SKM-1 treated with dmso at 0.1 percent for 144 hours (cell line): ENCODE measurements around the gene ZNF83.
"Not testable (repeated sequence)": the region's sequence is repeated elsewhere in the genome, so short reads cannot be mapped to it uniquely, and the experiment has no call there.

Experiments
- DNase-seq: peaks from one replicate; lab custom pipeline; 2025; ENCODE audit not compliant: unreplicated experiment; lab: John Stamatoyannopoulos, UW

The ZNF83 gene

DNA sequence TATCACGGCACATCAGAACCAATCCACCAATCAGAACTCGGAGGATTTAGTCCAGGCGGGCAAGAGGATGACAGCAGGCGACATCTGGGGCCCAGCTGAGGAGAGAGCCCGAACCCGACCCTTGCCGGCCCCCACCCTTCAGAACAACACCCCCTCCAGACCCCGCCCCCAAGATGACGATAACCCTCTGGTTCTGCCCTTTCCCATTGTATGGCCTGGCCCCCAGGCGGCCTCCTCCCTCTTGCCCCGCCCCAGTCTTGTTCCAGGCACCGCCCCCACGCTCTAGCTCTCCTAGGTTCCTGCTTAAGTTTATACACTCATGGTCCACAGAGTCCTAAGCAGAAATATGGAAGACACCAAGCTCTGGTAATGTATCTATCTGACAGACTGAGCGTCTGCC is 2.8 kb upstream of the ZNF83 start:
- DNase-seq: no peak

DNA sequence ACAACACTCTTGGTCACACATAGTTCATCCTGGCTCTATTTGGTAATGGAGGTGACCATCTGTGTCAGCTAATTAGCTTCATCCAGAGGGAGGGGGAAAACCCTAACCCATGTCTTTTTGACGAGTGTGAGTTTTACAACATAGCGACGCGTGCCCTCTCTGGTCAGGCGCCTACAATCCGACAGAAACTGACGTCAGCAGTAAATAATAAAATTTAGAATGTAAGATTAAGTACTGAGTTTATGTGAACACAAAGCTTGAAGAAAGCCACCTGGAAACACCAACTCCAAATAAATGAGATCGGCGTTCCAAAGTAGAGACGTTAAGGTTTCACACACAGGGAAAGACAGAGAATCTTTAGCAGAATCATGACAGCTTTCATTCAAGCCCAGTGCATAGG is 1.8 kb upstream of the ZNF83 start:
- no peak for DNase-seq

DNA sequence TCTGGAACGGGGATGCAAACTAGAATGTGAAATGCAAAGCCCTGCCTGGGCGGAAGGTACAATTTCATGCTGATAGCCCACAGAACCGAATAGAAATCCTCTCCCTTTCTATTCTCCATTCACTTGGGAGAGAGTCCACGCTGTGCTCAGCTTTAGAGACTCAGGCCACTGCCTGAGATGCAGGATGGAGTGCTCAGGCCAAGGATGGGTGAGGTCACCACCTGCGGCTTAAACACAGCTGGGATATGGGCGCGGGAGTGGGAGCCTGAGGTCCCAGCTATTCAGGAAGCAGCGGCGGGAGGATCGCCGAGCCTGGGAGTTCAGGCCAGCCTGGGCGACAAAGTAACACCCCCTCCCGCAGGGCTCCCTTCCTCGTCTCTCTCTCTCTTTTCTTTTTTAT is 446 bp upstream of the ZNF83 start:
- no peak for DNase-seq

DNA sequence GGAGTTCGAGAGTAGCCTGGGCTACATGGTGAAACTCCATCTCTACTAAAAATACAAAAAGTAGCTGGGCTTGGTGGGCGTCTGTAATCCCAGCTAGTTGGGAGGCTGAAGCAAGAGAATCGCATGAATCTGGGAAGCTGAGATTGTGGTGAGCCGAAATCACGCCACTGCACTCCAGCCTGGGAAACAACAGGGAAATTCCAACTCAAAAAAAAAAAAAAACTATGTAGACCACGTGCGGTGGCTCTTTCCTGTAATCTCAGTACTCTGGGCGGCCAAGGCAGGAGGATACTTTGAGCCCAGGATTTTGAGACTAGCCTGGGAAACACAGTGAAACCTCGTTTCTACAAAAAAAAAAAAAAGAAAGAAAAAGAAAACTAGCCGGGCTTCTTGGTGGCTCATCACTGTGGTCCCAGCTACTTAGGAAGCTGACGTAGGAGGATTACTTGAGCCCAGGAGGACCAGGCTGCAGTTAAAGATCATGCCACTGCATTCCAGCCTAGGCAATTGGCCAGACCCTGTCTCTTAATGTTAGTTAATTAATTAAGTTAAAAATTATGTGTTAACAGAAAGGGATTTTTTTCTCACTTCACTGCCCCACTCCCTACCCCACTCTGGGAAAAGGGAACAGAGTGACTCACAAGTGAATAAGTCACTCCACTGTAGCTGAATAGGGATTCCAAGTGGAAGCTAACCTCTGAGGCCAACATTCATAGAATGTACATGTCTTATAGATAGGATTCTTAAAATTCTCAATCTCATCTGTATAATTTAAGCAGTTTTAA is 2.2 kb downstream of the ZNF83 start:
- DNase-seq: no peak

DNA sequence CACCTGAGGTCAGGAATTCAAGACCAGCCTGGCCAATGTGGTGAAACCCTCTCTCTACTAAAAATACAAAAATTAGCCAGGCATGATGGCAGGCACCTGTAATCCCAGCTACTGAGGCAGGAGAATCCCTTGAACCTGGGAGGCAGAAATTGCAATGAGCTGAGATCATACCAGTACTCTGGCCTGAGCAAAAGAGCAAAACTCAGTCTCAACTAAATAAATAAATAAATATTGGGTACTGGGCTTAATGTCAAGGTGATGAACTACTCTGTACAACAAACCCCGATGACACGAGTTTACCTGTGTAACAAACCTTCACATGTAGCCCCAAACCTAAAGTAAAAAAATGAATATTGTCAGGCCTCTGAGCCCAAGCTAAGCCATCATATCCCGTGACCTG is 10.7 kb downstream of the ZNF83 start:
- DNase-seq: not testable (repeated sequence)

DNA sequence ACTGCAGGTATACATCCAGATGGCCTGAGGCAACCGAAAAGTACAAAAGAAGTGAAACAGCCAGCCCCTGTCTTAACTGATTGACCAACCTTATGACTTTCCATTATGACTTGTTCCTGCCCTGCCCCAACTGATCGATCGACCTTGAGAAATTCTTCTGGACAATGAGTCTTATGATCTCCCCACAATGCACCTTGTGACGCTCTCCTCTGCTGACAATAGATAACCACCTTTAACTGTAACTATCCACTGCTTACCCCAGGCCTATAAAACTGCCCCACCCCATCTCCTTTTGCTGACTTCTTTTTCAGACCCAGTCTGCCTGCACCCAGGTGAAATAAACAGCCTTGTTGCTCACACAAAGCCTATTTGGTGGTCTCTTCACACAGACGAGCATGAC is 11.2 kb downstream of the ZNF83 start:
- DNase-seq: no peak

DNA sequence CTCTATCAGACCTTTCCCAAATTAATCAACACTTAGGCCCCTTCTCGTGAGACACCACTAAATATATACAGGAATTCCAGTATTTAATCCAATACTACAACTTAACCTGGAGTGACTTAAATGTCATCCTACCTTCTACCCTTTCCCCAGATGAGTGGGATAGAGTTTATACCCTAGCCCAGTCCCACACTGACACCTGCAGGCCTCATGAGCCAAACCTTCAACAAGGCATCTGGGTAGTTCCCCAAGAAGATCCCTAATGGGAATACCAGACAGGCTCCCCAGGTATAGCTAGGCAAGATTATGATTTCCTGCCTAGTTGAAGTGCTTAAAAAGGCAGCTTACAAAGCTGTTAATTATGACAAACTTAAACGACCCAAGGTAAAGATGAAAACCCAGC is 15.9 kb downstream of the ZNF83 start:
- no peak for DNase-seq

DNA sequence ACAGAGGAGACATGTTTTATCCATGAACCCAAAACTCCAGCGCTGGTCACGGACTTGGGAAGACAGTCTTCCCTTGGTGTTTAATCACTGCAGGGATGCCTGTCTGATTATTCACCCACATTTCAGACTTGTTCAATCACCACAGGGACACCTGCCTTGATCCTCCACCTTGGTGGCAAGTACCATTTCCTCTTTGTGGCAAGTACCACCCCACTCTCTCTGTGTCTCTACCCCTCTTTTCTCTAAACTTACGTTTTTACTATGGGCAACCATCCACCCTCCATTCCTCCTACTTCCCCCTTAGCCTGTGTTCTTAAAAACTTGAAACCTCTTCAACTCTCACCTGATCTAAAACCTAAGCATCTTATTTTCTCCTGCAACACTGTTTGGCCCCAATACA is 16.8 kb downstream of the ZNF83 start:
- no peak for DNase-seq

DNA sequence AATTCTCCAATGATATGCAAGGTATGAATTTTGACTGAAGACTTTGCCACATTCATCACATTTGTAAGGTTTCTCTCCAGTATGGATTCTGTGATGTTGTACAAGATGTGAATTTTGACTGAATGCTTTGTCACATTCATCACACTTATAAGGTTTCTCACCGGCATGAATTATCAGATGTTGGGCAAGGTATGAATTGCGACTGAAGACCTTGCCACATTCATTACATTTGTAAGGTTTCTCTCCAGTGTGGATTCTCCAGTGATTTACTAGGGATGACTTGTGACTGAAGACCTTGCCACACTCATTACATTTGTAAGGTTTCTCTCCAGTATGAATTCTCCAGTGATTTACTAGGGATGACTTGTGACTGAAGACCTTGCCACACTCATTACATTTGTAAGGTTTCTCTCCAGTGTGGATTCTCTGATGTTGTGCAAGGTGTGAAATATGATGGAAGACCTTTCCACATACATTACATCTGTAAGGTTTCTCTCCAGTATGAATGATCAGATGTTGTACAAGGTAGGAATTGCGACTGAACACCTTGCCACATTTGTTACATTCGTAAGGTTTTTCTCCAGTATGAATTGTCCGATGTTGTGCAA is 24.8 kb downstream of the ZNF83 start:
- DNase-seq: no peak

DNA sequence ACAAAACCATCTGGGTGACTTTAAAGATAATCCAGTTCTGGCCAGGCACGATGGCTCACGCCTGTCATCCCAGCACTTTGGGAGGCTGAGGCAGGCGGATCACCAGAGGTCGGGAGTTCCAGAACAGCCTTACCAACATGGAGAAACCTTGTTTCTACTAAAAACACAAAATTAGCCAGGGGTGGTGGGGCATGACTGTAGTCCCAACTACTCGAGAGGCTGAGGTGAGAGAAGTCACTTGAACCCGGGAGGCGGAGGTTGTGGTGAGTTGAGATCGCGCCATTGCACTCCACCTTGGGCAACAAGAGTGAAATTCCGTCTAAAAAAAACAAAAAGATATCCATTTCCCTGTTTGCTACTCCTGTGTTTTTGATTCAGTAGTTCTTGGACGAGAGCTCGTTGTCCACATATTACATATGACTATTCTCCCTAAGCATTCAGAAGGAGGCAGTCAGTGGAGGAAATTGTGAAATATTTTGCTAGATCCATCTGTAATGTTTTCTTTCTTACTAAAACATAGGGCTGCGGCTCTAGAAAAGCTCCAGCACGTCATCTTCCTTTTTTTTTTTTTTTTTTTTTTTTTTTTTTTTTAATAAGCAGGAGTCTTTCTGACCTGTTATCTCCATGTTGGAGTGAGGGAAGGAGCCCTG is 34.5 kb downstream of the ZNF83 start:
- DNase-seq: no peak

DNA sequence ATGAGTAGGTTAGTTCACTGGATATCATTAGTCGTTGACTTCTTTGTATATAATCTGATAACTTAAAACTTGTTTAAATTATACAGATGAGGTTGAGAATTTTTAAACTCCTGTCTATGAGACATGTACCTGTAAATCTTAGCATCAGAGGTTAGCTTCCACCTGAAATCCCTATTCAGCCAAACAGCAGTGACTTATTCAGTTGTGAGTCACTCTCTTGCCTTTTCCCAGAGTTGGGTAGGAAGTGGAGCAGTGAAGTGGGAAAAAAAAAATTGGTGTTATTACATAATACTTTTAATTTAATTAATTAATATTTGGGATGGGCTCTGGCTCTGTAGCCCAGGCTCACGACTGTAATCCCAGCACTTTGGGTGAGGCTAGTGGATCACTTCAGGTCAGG is 35.2 kb downstream of the ZNF83 start:
- no peak for DNase-seq

DNA sequence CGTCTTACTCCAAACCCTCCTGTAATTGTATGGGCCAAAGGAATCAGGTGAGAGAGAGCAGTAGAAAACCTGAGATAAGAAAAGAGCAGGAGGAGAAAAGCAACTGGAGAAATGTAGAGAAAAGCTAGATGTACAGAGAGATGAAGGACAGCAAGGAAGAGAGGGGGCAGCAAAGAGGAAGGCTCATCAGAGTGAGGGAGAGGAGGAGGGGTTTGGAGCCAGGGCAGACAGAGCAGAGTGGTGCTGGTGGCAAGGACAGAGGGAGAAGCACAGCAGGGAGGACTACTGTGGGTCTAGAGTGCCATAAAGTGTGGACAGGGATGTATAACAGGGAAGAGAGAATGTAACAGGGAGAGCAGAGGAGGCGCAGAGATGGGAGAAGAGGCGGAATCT is 36.2 kb downstream of the ZNF83 start:
- not testable (repeated sequence) for DNase-seq

DNA sequence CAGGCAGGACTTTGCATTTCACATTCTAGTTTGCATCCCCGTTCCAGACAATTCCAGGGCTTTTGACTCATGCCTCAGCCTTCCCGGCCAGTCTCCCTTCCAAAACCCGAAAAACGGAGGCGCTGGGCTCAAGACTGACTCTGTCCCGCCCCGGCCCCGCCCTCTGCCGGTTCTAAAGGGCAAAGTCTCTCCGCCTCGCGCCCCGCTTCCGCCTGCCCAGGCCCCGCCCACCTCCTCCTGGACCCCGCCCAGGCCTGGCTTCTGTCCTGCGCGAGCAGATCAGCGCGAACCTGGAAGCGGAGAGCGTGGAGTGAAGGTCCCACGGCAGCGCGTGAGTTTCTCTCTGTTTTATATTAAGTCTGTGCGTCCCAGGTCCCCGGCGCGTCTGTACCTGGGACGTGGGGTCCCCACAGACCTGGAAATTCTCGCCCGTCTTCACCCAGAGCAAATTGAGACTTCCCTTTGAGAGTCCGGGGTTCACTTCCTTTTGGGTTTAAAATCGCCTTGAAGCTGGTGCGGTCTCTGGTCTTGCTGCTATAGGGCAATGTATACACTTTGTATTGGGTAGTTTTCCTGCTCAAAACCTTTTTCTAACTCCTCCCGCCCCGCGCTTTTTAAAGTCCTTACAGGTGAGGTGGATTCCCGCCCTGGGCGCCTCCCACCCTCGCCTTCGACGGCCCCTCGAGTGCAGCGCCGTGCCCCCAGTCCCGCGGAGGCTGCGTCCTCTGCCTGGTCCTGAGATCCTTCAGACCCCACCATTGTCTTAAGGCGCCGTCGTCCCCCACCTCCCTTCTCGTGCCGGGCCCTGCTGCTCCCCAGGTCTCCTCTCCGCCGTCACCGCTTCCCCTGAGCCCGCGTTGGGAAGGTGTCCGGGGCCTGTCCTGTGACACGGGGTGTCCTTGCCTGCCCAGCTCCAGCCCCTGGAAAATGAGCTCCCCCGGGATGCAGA is 36.9 kb downstream of the ZNF83 start:
- peak; percentile 27 for DNase-seq

DNA sequence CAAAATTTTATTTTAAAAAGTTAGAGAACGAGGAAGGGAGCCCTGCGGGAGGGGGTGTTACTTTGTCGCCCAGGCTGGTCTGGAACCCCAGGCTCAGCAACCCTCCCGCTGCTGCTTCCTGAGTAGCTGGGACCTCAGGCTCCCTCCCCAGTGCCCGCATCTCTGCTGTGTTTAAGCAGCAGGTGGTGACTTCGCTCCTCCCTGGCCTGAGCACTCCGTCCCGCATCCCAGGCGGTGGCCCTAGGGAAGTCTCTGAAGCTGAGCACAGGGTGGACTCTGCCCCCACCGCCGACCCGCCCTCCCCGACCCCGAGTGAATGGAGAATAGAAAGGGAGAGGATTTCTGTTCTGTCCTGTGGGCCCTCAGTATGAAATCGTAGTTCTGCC is 37.5 kb downstream of the ZNF83 start:
- no peak for DNase-seq

DNA sequence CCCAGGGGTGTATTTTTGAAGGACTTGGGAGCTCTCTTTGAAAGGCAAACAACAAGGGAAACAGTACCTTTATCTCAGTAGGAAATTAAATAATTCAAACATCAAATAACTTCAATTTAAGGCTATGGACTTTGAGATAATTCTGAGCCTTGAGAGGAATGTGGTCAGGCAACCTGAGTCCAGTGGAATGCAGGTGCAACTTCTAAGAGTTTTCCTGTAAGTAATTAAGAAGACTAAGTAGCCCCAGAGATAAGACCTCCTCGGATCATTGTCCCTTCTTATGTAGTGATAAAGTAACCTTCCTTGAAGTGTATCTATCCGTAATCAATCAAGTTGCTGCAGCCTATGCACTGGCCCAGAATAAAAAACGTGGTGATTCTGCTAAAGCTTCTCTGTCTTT is 38.9 kb downstream of the ZNF83 start:
- no peak for DNase-seq

DNA sequence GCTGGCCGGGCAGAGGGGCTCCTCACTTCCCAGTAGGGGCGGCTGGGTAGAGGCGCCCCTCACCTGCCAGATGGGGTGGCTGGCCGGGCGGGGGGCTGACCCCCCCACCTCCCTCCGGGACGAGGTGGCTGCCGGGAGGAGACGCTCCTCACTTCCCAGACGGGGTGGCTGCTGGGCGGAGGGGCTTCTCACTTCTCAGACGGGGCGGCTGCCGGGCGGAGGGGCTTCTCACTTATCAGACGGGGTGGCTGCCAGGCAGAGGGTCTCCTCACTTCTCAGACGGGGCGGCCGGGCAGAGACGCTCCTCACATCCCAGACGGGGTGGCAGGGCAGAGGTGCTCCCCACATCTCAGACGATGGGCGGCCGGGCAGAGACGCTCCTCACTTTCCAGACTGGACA is 44.7 kb downstream of the ZNF83 start:
- not testable (repeated sequence) for DNase-seq

DNA sequence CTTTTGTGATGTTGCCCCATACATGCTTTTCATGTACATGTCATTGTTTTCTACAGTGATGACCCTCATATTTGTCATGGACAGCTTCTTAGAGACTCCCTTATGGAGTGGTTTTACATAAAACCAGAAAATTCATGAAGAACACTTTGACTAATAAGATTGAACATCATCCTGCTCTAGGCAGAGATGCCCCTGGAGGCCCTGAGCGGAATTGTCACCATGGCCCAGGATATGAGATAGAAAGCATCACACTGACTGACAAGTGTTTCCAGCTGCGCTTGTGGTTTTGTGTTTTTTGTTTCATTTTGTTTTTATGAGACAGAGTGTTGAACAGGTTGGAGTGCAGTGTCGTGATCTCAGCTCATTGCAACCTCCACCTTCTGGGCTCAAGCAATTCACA is 45.9 kb downstream of the ZNF83 start:
- no peak for DNase-seq

DNA sequence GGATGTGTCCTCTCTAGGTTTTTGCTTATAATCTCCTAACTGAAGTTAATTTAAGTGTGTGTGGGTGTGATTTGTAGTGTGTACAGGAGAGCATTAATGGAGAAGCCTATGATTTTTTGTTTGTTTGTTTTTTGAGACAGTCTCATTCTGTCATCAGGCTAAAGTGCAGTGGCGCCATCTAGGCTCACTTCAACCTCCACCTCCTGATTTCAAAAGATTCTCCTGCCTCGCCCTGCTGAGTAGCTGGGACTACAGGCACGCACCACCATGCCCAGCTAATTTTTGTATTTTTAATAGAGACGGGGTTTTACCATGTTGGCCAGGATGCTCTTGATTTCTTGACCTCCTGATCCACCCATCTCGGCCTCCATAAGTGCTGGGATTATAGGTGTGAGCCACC is 47.4 kb downstream of the ZNF83 start:
- no peak for DNase-seq

DNA sequence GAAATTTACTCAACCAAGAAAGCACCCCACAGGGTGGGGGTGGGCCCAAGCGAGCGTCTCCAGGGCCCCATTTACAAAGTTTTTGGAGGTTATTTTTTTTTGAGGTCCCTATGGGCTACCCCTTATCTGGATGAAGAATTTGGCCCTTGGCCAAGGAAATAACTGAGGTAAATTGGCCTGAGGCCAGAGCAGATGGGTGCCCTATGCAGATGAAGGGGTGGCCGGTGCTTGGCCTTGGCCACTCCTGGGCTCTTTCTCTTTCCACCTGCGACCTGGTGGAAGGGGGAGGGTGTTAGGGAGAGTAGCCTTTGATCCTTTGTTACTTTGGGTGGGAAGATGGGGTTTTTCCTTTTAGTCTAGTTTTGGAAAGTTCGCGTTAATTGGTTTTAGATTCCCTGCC is 52.6 kb downstream of the ZNF83 start:
- DNase-seq: no peak

DNA sequence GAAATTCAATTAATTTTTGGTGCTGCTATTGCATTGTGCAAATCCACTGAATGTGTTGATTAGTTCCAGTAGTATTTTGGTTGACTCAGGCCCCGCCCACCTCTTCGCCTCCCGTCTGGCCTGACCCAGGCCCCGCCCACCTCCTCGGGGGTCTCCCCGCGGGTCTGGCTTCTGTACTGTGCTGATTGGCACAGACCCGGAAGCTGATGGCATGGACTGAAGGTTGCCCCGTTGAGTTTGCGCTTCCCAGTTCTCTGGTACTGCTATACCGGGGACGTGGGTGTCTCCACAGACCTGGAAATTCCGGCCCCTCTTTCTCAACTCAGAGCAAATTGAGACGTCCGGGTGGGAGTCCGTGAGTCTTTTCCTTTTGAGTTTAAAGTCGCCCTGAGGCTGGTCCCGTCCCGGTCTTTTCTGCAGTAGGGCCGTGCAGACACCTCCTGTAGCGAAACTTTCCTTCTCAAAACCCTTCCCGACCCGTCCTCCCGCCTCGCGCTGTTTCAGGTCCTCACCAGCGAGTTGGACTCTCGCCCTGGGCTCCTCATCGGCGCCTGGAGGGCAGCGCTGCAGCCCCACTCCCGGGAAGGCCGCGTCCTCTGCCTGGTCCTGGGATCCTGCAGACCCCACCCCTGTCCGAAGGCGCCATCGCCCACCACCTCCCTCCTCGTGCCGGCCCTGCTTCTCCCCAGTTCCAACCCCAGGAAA is 53.3 kb downstream of the ZNF83 start:
- DNase-seq: no peak
